GM20431 (cell line): Measurements from ENCODE around the gene AHCYL2.

ENCODE experiments used
- in situ Hi-C: fragments of 300-500 bp; cut with MseI, MboI; formaldehyde crosslinking; loops from one replicate; pipeline ENCODE4 v1.15.0; 2020; ENCODE audit warnings: low sequenced_read_pairs; ENCODE audit not compliant: unreplicated experiment

The AHCYL2 gene

GRCh38 chr7:129224251-129225205, at the start of gene AHCYL2:
Gene AHCYL2 (plus strand): TSS chr7:129225030.
- in situ Hi-C loops: no loop called here

DNA sequence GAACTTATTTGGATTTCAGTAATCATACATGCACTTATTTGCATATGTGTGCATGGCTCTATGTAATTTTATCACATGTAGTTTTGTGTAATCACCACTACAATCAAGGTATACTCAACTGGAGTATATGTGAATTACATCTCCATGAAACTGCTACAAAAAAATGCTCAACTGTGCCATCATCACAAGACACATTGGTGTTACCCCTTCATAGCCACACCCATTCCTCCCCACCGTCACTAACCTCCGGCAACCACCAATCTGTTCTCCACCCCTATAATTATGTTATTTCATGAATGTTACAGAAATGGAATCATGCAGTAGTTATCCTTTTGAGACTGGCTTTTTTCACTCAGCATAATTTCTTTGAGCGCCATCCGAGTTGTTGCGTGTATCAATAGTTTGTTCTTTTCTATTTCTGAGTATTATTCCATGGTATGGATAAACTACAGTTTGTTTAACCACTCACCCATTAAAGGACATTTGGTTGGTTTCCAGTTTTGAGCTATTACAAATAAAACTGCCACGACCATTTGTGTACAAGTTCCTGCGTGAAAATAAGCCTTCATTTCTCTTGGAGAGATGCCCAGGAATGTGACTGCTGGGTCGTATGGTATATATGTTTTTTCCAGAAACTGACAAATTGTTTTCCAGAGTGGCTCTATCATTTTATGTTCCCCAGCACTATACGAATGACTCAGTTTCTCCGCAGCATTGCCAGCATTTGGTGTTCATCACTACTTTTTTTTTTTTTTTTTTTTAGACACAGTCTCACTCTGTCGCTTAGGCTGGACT, 47.7 kb upstream of the AHCYL2 start:
- in situ Hi-C loops: no loop called here

- in situ Hi-C loops: no loop called here
Observed at GRCh38 chr7:129184981-129185670, 39.7 kb upstream of the AHCYL2 start.

DNA sequence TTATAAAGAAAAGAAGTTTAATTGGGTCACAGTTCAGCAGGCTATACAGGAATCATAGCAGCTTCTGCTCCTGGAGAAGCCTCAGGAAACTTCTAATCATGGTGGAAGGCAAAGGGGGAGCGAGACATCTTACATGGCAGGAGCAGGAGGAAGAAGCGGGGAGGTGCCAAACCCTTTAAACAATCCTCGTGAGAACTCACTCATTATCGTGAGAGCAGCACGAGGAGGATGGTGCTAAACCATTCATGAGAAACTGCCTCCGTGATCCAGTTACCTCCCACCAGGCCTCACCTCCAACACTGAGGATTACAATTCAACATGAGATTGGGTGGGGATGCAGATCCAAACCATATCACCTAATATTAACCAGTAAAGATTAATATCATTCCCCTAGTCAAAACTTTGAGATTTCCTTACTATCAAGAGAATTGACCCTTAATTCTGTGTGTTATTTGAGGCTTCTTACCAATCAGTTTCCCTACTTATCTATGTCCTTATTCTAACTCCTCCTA, 38.0 kb upstream of the AHCYL2 start:
- in situ Hi-C loops: no loop called here

DNA sequence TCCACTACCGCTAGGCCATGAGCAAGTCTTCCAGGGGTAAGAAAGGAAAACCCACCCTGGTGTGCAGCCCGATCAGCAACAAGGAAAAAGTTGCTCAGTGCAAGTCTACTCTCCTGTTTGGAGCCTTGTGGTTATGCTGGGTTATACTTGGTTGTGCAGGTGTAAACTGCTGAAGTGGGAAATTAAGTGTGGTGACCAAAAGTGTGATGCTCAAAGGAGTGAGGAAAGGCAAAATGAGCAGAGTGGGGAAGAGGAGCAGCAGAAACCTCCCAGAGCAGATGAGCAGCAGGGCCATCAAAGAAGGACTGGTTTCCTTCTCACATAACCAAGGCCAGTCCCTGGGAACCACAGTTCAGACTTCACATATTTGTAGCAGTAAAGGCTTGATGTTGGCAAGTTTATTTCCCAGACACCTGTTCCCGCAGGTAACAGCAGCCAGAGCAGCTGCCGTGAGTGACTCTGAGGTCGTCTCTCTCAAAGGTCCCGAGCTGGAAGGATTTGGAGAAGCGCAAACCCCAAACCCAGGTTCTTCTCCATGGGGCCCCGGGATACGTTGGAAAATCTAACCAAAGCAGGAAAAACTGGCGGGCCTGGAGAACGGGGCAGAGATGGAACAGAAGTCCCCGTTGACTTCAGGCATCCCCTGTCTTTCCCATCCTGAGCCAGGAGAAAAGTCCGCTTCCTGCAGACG, 37.0 kb upstream of the AHCYL2 start:
- in situ Hi-C loops: no loop called here

DNA sequence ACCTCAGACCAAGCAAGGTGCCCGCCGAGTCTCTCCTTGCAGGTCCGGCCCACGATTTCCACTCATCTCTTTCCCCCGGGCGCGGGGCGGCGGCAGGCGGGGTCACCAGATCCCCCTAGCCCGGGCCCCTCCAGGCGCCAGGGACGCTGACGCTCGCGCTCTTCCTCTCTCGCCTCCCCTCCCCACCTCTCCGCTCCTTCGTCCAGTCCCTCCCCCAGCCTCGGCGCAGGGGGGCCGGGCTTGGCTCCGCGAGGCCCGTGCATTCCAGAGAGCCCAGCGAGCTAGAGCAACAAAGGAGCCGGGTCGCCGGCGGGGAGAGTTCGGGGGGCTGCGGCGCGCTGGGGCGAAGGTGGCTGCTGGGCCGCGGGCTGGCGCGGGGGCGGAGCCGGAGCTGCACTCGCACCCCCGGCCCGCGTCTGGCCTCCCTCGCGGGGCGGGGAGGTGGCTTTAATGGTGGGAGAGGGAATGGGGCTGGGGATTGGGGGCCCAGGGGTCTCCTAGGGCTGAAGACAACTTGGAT, 36.4 kb upstream of the AHCYL2 start, which contains the start of gene SMO:
Gene SMO (plus strand): TSS at position 262 of the 520 bp plus-strand sequence. CDS start 519 bp downstream, outside the sequence.
- in situ Hi-C loops: no loop called here

GRCh38 chr7:129188892-129189660, 35.8 kb upstream of the AHCYL2 start:
- in situ Hi-C loops: no loop called here

GRCh38 chr7:129189661-129190310, 35.0 kb upstream of the AHCYL2 start:
- in situ Hi-C loops: no loop called here

- in situ Hi-C loops: no loop called here
Observed at GRCh38 chr7:129191272-129191671, 33.6 kb upstream of the AHCYL2 start.

- in situ Hi-C loops: no loop called here
Observed at GRCh38 chr7:129193892-129194291, 30.9 kb upstream of the AHCYL2 start.

GRCh38 chr7:129197771-129198170, 27.1 kb upstream of the AHCYL2 start:
- in situ Hi-C loops: no loop called here

- in situ Hi-C loops: no loop called here
Observed at GRCh38 chr7:129199406-129199805, 25.4 kb upstream of the AHCYL2 start.

DNA sequence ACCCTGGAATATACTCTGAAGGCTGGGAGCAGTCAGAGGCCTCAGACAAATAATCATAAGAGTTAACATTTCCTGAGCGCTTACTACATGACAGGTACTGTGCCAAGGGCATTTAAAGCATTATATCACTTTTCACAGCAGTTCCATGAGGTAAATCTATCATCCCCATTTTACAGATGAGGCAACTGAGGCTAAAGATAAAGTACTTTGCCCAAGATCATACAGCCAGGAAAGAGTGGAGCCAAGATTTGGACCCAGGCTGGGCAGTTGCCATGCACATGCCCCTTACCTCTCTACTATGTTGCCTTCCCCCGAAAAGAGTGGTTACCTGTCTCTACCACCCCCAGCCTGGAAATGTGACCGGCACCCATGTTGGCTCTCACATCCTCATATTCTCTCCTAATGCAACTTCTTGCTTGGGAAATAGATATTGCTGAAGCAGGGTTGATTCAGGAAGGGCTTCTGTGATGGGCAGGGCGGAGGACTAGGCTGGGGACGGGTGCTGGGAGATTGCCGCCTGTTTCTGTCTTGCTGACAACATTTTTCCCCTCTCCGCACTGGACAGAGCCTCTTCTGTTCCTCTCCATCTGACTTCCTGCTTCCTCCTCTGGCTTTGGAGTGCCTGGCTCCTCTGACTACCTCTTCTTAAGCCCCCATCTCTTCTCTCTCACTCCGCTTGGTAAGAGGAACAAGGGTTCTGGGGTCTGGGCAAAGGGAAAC, 22.6 kb upstream of the AHCYL2 start:
- in situ Hi-C loops: no loop called here

- in situ Hi-C loops: no loop called here
Observed at GRCh38 chr7:129203050-129203741, 21.6 kb upstream of the AHCYL2 start.

GRCh38 chr7:129205126-129205818, 19.6 kb upstream of the AHCYL2 start:
- in situ Hi-C loops: no loop called here
